Osteoblast (primary cell): ENCODE data around the gene PLXNA4. TPM values are rescaled to one million over a fixed set of nuclear protein-coding genes. Genes with fewer than 3 reads are reported as not detected.
A peak's percentile ranks its signal among the peaks of the same experiment; 100 is the strongest.

Experiments used
- DNase-seq: peaks from one replicate; pipeline ENCODE4 v3.0.0; 2011; ENCODE audit warnings: low spot score, mixed read lengths; ENCODE audit not compliant: insufficient read length; ENCODE audit errors: missing footprints
- H2AFZ ChIP-seq: 2 replicates; pipeline ENCODE4 v1.6.0; 2011; ENCODE audit warnings: mild to moderate bottlenecking, low read length
- H3K27ac ChIP-seq: 2 replicates; pipeline ENCODE4 v1.5.1; 2011; ENCODE audit warnings: mild to moderate bottlenecking, low read depth, low read length, moderate library complexity
- H3K27me3 ChIP-seq: 2 replicates; pipeline ENCODE4 v1.6.0; 2012; ENCODE audit warnings: mild to moderate bottlenecking, control low read depth, inconsistent platforms, low read length, moderate library complexity; ENCODE audit not compliant: insufficient read depth
- H3K36me3 ChIP-seq: 2 replicates; pipeline ENCODE4 v1.5.1; 2011; ENCODE audit warnings: mild to moderate bottlenecking, low read length, control low read depth, moderate library complexity; ENCODE audit not compliant: insufficient read depth
- H3K4me1 ChIP-seq: 2 replicates; pipeline ENCODE4 v1.5.1; 2011; ENCODE audit warnings: mild to moderate bottlenecking, low read length, control low read depth, moderate library complexity; ENCODE audit not compliant: insufficient read depth
- H3K4me2 ChIP-seq: 2 replicates; pipeline ENCODE4 v1.6.0; 2011; ENCODE audit warnings: mild to moderate bottlenecking, low read length; ENCODE audit not compliant: insufficient read depth
- H3K4me3 ChIP-seq: fragments of 200-600 bp; sonication (generic); 3 replicates; pipeline ENCODE4 v1.5.1; 2012; ENCODE audit warnings: mild to moderate bottlenecking, low read length, inconsistent platforms; ENCODE audit not compliant: insufficient read depth
- H3K79me2 ChIP-seq: 2 replicates; pipeline ENCODE4 v1.6.0; 2012; ENCODE audit warnings: mild to moderate bottlenecking, low read length, control low read depth, inconsistent platforms; ENCODE audit not compliant: insufficient read depth
- H3K9me3 ChIP-seq: 2 replicates; pipeline ENCODE4 v1.5.1; 2011; ENCODE audit warnings: low read depth, low read length, control low read depth
- H4K20me1 ChIP-seq: 2 replicates; pipeline ENCODE4 v1.6.0; 2012; ENCODE audit warnings: mild to moderate bottlenecking, low read length, control low read depth; ENCODE audit not compliant: insufficient read depth
- total RNA-seq: library from RNA; depleted of rRNA; stranded (reverse); fragments of >200 nt; gene quantifications from 2 replicates; pipeline ENCODE4 v1.2.3, GENCODE V29; 2012
- TF ChIP-seq, protein P1 (sequence below): IDR thresholded peaks from 2 replicates; pipeline ENCODE4 v1.5.1; 2011; ENCODE audit warnings: mild to moderate bottlenecking, low read depth, low read length, moderate library complexity; ENCODE audit errors: extremely low read depth

PLXNA4 gene
- total RNA-seq, 1 donor, result 4.3 TPM

DNA sequence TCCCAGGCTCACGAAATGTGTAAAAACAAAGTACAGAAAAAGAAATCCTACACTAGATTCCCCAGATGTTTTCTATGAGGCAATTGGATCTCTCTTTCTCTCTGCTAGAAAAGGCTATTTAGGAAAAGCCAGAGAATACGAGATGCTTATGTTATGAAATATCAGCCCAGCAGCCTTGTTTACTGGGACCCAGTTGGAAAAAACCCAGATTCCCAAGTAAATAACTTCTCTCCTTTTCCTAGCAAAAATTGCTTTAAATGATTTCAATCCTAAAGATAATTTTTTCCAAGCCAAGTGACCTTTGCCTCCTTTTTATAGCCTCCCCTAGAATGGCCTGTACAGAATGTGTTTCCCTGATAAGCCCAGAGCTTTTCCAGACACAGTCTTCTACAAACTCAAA, 199.3 kb downstream of the PLXNA4 start:
- TF ChIP-seq, protein P1, sequence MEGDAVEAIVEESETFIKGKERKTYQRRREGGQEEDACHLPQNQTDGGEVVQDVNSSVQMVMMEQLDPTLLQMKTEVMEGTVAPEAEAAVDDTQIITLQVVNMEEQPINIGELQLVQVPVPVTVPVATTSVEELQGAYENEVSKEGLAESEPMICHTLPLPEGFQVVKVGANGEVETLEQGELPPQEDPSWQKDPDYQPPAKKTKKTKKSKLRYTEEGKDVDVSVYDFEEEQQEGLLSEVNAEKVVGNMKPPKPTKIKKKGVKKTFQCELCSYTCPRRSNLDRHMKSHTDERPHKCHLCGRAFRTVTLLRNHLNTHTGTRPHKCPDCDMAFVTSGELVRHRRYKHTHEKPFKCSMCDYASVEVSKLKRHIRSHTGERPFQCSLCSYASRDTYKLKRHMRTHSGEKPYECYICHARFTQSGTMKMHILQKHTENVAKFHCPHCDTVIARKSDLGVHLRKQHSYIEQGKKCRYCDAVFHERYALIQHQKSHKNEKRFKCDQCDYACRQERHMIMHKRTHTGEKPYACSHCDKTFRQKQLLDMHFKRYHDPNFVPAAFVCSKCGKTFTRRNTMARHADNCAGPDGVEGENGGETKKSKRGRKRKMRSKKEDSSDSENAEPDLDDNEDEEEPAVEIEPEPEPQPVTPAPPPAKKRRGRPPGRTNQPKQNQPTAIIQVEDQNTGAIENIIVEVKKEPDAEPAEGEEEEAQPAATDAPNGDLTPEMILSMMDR, result no peak
- H3K27ac ChIP-seq, result no peak overlapping the region
- H4K20me1 ChIP-seq, result no peaks in the 10 kb centered on the region
- H3K9me3 ChIP-seq, result no peaks in the 10 kb centered on the region
- peaks cover 8% of the 10 kb centered on the region for H3K4me1 ChIP-seq
- H2AFZ ChIP-seq, result no peak overlapping the region
- no peaks in the 10 kb centered on the region for H3K36me3 ChIP-seq
- H3K27me3 ChIP-seq, result no peaks in the 10 kb centered on the region
- no peak overlapping the region for H3K4me2 ChIP-seq
- H3K4me3 ChIP-seq, result no peak overlapping the region
- no peak for DNase-seq
- H3K79me2 ChIP-seq, result no peaks in the 10 kb centered on the region

DNA sequence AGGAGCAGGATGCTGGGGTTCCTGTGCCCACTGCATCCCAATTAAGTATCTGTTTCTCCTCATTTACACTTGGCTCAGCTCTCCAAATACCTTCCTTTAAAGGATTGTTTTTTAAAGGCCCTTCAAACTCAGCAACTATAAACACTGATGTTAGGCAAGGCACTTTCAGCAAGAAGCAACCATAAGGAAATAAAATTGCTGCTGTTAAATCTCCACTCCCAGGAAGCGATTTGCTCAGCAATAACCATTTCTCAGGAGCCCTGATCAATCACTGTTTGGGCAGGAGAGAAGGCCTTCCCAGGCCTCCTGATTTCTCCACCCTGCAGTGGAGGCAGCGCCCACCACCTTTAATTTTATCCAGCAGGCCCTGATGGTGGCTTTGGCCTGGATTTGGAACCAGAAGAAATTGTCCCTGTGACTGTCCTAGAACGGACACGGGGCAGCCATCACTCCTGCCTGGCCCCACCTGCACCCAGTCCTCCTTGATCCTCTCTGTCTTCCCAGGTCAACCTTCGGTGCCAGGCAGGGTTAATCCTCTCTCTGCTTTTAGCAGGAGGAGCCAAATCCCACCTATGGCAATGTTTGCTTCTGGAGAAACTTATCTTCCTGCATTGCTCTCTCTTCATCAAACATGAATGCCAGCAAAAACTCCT, 199.8 kb downstream of the PLXNA4 start:
- Histone ChIP-seq H3K4me3 (no peak overlapping the region), H2AFZ (no peak overlapping the region), H4K20me1 (no peaks in the 10 kb centered on the region), H3K79me2 (no peaks in the 10 kb centered on the region), H3K4me1 (peaks cover 5% of the 10 kb centered on the region), H3K27me3 (no peaks in the 10 kb centered on the region), H3K27ac (no peak overlapping the region), H3K4me2 (no peak overlapping the region), H3K36me3 (no peaks in the 10 kb centered on the region), H3K9me3 (no peaks in the 10 kb centered on the region)
- DNase-seq, result peak; percentile 59
- TF ChIP-seq, protein P1, result no peak

DNA sequence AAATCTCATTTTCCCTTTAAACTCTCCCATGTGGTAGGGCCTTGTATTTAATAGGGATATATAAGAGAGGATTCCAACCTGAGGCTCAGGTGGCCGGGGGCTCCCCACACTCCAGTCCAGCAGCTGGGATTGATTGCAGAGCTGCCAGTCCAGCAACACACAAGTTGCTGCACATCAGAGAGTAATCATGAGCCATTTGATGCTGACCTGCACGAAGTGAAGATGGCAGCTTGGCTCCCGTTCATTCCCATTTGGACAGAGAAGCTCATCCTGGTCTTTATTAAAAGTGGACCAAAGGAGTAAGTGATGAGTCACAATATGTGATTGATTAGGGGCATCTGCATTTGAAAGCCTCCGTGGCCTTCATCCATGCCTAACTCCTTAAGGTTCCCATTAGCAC, 202.4 kb downstream of the PLXNA4 start:
- Histone ChIP-seq H3K4me1 (no peaks in the 10 kb centered on the region), H3K4me2 (no peak overlapping the region), H3K9me3 (no peaks in the 10 kb centered on the region), H3K27ac (no peak overlapping the region), H3K36me3 (no peaks in the 10 kb centered on the region), H3K4me3 (no peak overlapping the region), H3K79me2 (no peaks in the 10 kb centered on the region), H4K20me1 (no peaks in the 10 kb centered on the region), H3K27me3 (no peaks in the 10 kb centered on the region), H2AFZ (no peak overlapping the region)
- DNase-seq, result no peak
- TF ChIP-seq, protein P1, result no peak

DNA sequence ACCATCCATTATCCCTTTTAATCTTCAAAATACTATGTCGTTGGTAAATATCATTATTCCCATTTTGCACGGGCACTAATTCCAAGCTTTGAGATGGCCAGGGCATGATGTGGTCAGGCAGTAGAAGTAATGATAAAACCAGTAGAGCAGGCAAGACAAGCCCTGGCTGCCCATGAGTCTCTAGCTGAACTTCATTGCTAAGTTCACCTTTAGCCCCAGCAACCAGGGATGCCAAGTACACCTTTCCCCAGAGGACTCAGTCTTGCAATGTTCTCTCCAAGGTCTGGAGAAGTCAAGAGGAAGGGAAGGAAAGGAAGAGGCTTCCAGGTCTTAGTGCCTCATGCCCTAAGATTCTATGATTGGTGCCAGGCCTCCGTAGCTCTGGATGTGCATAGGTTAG, 203.2 kb downstream of the PLXNA4 start:
- Histone ChIP-seq H3K4me2 (no peak overlapping the region), H3K27me3 (no peaks in the 10 kb centered on the region), H3K4me1 (no peaks in the 10 kb centered on the region), H4K20me1 (no peaks in the 10 kb centered on the region), H3K9me3 (no peaks in the 10 kb centered on the region), H3K79me2 (no peaks in the 10 kb centered on the region), H2AFZ (no peak overlapping the region), H3K4me3 (no peak overlapping the region), H3K36me3 (no peaks in the 10 kb centered on the region), H3K27ac (no peak overlapping the region)
- TF ChIP-seq, protein P1, result no peak
- DNase-seq, result no peak
